Uterus (tissue), 4 donors: ENCODE measurements around the gene MTARC2. TPM values are rescaled to one million over a fixed set of nuclear protein-coding genes. Genes with fewer than 3 reads are reported as not detected.

Experiments used
- DNase-seq, 2 donors: peaks; one replicate each; pipeline ENCODE4 v3.0.0-alpha.2; 2019 to 2020
- H3K27ac ChIP-seq, 2 donors: fragments of 200-600 bp; sonication (generic); 1 replicate in 1 of 2; 2 replicates in 1 of 2; pipeline ENCODE4 v1.5.1; 2016 to 2018
- H3K27me3 ChIP-seq, 2 donors: fragments of 200-600 bp; sonication (generic); one replicate each; pipeline ENCODE4 v1.5.1; 2018 to 2019; ENCODE audit warnings: control low read depth in 1 of 2
- H3K36me3 ChIP-seq, 2 donors: fragments of 200-600 bp; sonication (generic); one replicate each; pipeline ENCODE4 v1.5.1; 2019; ENCODE audit warnings: control low read depth in 1 of 2
- H3K4me1 ChIP-seq, 2 donors: fragments of 200-600 bp; sonication (generic); one replicate each; pipeline ENCODE4 v1.5.1; 2018 to 2019; ENCODE audit warnings: control low read depth in 1 of 2
- H3K4me3 ChIP-seq, 2 donors: fragments of 200-600 bp; sonication (generic); 1 replicate in 1 of 2; 2 replicates in 1 of 2; pipeline ENCODE4 v1.5.1; 2018 to 2019; ENCODE audit warnings: mild to moderate bottlenecking in 1 of 2
- H3K9me3 ChIP-seq, 2 donors: fragments of 200-600 bp; sonication (generic); one replicate each; pipeline ENCODE4 v1.5.1; 2019; ENCODE audit warnings: control low read depth in 1 of 2
- CTCF ChIP-seq, 4 experiments: fragments of 200-600 bp in 2 of 4; fragments of 450-650 bp in 2 of 4; sonication (generic) in 2 of 4; IDR thresholded peaks; one replicate each; pipeline ENCODE4 v1.5.1; 2016 to 2019; ENCODE audit warnings: antibody characterized with exemption in 4 of 4, mild to moderate bottlenecking in 2 of 4, moderate library complexity in 1 of 4
- POLR2A ChIP-seq, 2 donors: fragments of 450-650 bp; IDR thresholded peaks; one replicate each; pipeline ENCODE4 v1.6.1; 2016; ENCODE audit warnings: antibody characterized with exemption in 2 of 2, mild to moderate bottlenecking in 1 of 2, moderate library complexity in 1 of 2
- intact Hi-C: fragments of 100-400 bp; cut with DNase I; formaldehyde crosslinking; loops from one replicate; pipeline ENCODE4 v1.15.1; 2023; ENCODE audit warnings: low total_unique reads
- total RNA-seq, 4 donors: library from RNA; depleted of rRNA in 3 of 4; stranded (reverse); fragments of >200 nt in 3 of 4; gene quantifications; one replicate each; pipeline versions ENCODE4 v1.1.0 to v1.2.4, GENCODE V29; 2014 to 2023
- donor health status: DM: yes; HTN: yes; CAD: no.

Gene MTARC2
- total RNA-seq, 4 donors from 2014 or later, result 1.5 to 24.6 (median 6.8) TPM

DNA sequence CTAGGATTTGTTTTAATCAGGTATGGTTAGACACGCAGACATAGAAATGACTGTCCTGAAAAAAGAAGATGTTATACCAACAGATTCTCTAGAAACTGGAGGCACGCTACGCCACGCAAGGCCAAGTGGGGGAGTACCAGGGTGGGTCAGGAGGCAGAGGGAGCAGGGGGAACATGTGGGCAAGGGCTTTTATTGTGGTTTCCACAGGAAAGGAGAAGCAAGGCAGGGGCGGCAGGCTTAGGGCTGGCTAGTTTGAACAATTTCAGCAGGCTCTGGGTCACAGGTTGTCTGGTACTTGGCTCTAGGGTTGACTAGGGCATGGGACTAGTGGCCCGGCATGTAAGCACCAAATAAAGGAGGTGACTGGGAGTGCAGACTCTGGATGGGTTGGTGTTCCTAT, 7.2 kb downstream of the MTARC2 start:
- intact Hi-C loops, result no loop called here
- Histone ChIP-seq H3K4me3 (no peak overlapping the region), H3K36me3 (no peaks in the 10 kb centered on the region), H3K27ac (no peak overlapping the region), H3K9me3 (no peaks in the 10 kb centered on the region), H3K4me1 (no peaks in the 10 kb centered on the region), H3K27me3 (no peaks in the 10 kb centered on the region)
- DNase-seq, result no peak
- TF ChIP-seq POLR2A (IDR thresholded peaks at IDR 0.05), result no peak
- no peak for TF ChIP-seq CTCF (IDR thresholded peaks at IDR 0.05)

DNA sequence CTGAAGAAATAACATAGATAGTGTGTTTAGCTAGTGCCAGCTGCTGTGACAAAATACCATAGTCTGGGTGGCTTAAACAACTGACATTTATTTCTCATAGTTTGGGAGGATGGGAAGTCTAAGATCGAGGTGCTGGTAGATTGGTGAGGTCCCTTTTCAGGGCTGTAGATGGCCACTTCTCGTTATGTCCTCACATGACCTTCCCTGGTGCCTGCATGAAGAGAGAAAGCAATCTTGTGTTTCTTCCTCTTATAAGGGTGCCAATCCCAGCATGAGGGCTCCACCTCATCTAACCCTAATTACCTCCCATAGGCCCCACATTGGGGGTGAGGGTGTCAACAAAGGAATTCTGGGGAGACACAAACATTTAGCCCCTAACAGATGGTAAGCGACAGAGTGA, 9.3 kb downstream of the MTARC2 start:
- H3K36me3 ChIP-seq, result no peaks in the 10 kb centered on the region
- H3K9me3 ChIP-seq, result no peaks in the 10 kb centered on the region
- H3K27ac ChIP-seq, result no peak overlapping the region
- intact Hi-C loops, result no loop called here
- no peak for DNase-seq
- TF ChIP-seq POLR2A (IDR thresholded peaks at IDR 0.05) (no peak), CTCF (IDR thresholded peaks at IDR 0.05) (no peak)
- H3K27me3 ChIP-seq, result no peaks in the 10 kb centered on the region
- no peaks in the 10 kb centered on the region for H3K4me1 ChIP-seq
- no peak overlapping the region for H3K4me3 ChIP-seq

DNA sequence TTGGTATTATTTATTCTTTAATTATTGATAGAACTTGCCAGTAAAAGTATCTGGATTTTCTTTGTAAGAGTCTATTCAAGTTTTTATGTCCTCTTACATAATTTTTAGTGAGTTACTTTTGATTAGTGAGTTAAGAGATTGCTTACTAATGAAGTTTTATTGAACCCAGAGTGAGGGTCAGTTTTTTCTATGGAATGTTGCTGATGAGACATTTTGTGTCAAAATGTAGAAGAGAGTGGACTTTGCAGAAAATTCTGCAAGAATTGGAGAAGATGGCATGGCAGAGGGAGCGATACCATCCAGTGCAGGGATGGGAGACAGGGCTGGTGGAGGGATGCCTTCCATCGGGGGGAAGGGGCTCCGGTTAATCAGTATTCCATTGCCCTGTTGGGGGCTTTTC, 11.0 kb downstream of the MTARC2 start:
- H3K36me3 ChIP-seq, result no peaks in the 10 kb centered on the region
- no peak overlapping the region for H3K27ac ChIP-seq
- intact Hi-C loops, result no loop called here
- H3K9me3 ChIP-seq, result no peaks in the 10 kb centered on the region
- TF ChIP-seq POLR2A (IDR thresholded peaks at IDR 0.05) (no peak), CTCF (IDR thresholded peaks at IDR 0.05) (no peak)
- DNase-seq, result no peak
- no peaks in the 10 kb centered on the region for H3K27me3 ChIP-seq
- no peaks in the 10 kb centered on the region for H3K4me1 ChIP-seq
- H3K4me3 ChIP-seq, result no peak overlapping the region

DNA sequence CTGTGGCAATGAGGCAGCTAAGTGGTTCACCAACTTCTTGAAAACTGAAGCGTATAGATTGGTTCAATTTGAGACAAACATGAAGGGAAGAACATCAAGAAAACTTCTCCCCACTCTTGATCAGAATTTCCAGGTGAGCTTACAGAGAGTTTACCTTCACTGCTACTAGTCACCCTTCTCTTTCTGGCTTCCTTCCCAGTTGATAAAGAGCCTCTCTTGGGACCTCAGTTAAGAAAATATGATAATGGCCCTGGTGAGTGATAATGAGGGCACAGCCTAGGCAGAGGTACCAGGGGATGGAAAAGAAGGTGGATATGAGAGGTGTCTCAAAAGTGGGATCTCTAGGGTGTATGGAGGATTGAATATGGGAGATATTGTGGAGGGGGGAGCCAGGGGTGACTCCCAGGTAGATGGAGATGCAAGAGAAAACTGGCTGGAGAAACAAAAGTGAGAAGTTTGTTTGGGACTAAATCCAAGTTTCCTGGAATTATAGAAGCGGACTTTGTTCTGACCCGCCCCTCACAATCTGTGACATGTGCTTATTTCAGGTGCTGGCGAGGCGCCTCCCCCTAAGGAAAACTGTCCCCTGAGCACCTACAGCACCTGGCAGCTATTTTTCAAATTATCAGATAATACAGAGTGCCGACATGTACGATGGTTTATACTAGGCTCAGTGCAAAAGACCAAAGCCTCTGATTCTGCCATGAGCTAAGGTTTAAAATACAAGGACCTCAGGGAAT, 13.7 kb downstream of the MTARC2 start:
- Histone ChIP-seq H3K36me3 (no peaks in the 10 kb centered on the region), H3K27ac (no peak overlapping the region), H3K4me1 (no peaks in the 10 kb centered on the region), H3K27me3 (no peaks in the 10 kb centered on the region), H3K4me3 (no peak overlapping the region), H3K9me3 (no peaks in the 10 kb centered on the region)
- no peak for DNase-seq
- intact Hi-C loops, result no loop called here
- TF ChIP-seq POLR2A (IDR thresholded peaks at IDR 0.05) (no peak), CTCF (IDR thresholded peaks at IDR 0.05) (no peak)

DNA sequence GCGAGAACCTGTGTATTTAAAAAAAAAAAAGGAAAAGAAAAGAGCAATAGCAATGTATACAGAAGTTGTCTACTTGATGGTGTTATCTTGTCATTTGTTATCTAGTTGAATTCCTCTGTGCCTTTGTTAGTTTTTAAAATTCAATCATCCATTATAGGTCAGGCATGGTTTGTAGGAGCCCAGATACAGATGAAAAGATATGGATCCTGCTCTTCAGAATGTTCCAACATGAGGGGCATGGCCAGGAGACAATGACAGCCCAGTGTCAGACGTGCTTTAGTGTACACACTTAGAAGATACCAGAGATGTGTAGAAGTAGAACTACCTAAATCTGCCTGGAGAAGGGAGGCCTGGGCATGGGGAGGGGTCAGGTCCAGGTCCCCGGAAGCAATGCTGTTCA, 16.6 kb downstream of the MTARC2 start:
- Histone ChIP-seq H3K27ac (no peak overlapping the region), H3K9me3 (no peaks in the 10 kb centered on the region)
- intact Hi-C loops, result no loop called here

More for the DNA sequence above, 16.6 kb downstream of the MTARC2 start:
- no peak overlapping the region for H3K4me3 ChIP-seq
- no peaks in the 10 kb centered on the region for H3K27me3 ChIP-seq
- no peak for DNase-seq
- no peaks in the 10 kb centered on the region for H3K4me1 ChIP-seq
- H3K36me3 ChIP-seq, result no peaks in the 10 kb centered on the region
- TF ChIP-seq POLR2A (IDR thresholded peaks at IDR 0.05), result no peak
- TF ChIP-seq CTCF (IDR thresholded peaks at IDR 0.05), result no peak
